Mucosa of descending colon (tissue), 3 donors: ENCODE results near the gene USP16. TPM values are rescaled to one million over a fixed set of nuclear protein-coding genes. Genes with fewer than 3 reads are reported as not detected.
"Not testable (repeated sequence)": the region's sequence is repeated elsewhere in the genome, so short reads cannot be mapped to it uniquely, and the experiment has no call there.

ENCODE experiments used
- ATAC-seq: fragments of 200-7000 bp; cut with Tn5 transposase; one replicate; pipeline ENCODE4 v1.9.1; 2020; ENCODE audit warnings: mild to moderate bottlenecking, moderate library complexity
- DNase-seq, 3 donors: peaks; one replicate each; pipeline ENCODE4 v3.0.0-alpha.2; 2020
- H3K36me3 ChIP-seq: fragments of 200-600 bp; one replicate; pipeline ENCODE4 v1.8.0; 2021; ENCODE audit warnings: low read depth, mild to moderate bottlenecking
- H3K4me1 ChIP-seq: fragments of 200-600 bp; one replicate; pipeline ENCODE4 v1.8.0; 2021; ENCODE audit warnings: low read depth, mild to moderate bottlenecking
- H3K4me3 ChIP-seq: fragments of 200-600 bp; one replicate; pipeline ENCODE4 v1.8.0; 2021; ENCODE audit warnings: mild to moderate bottlenecking
- H3K9me3 ChIP-seq: fragments of 200-600 bp; one replicate; pipeline ENCODE4 v1.8.0; 2021; ENCODE audit warnings: mild to moderate bottlenecking
- intact Hi-C, 2 donors: fragments of 100-400 bp; cut with DNase I in 1 of 2; cut with micrococcal nuclease in 1 of 2; formaldehyde crosslinking; loops; one replicate each; pipeline versions ENCODE4 v1.11.0 to v1.11.1; 2022; cut with DNase I, micrococcal nuclease
- long read RNA-seq, 2 donors: library from polyadenylated mRNA; unstranded; transcript quantifications; one replicate each; pipeline ENCODE4 v2.0.0, GENCODE V29; 2019 to 2021
- total RNA-seq, 3 donors: library from RNA; stranded (reverse); fragmentation: NEBNext Ultra II Directional in 2 of 3; extraction: Animal tissue kit (Norgen Biotek cat#: 25700) in 2 of 3; gene quantifications; one replicate each; pipeline versions ENCODE4 v1.2.1 to v1.2.4, GENCODE V29; 2021 to 2023
- TF ChIP-seq, protein P1 (sequence below): fragments of 200-600 bp; IDR thresholded peaks from one replicate; pipeline ENCODE4 v1.8.0; 2022; ENCODE audit warnings: antibody characterized with exemption, mild to moderate bottlenecking
- donor health status: DM: no; HTN: no; CAD: no; lungs with moderate emphysema.
- donor health status: DM: no; HTN: no; CAD: no.
- donor health status: DM: no; HTN: yes; CAD: no.

USP16 gene
- 10 to 100 TPM; 35.2 to 41.5 (median 37.6) TPM for total RNA-seq
- long read RNA-seq, donor 1, transcript USP16-204 (18 exons, 2,963 nt): major isoform, 13 of 34 reads
- long read RNA-seq, donor 1, transcript USP16-203 (18 exons, 2,960 nt): minor isoform, 11 of 34 reads
- long read RNA-seq, donor 1, partial matches to known transcripts: 6 of 34 reads
- long read RNA-seq, donor 1, other reads (novel, unspliced or antisense): 3 of 34 reads
- long read RNA-seq, donor 2, partial matches to known transcripts: 19 of 20 reads
- long read RNA-seq, donor 2, other reads (novel, unspliced or antisense): 1 of 20 reads

DNA sequence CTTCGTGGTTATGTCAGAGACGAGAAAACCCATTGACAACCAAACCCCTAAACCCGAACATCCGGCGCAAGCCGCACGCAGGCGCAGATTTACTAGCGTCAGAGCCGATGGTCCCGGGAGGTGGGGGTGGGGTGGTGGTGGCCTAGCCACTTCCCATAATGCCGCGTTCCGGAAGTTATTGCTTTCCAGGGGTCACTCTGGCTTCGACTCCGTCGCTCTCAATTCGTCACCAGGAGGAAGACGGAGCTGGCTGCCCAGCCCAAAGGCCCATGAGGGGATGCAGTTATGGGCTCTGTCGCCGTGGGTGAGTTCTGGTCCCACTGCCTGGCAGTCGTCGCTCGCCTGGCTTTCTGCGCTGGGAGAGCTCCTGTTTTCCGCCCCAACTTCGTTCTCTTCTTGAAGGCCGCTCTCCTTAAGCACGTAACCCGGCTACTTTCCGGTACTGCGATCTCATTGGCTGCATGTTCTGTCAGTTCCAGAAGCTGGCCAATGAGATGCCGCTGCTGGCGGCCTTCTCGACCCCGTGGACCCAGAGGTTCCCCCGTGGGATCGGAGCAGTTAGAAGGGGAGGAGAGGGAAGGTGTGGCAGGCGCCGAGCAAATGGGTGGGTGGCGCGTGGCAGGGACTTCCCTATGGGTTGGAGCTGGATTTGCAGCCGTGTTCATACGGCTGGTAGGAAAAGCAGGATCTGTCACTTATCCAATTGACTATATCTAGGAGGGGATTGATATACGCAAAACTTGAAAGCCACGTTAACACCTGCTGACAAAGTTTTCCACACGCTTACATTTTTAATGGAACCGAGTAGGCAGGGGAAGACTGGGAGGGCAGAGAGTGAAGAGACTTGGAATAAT lies at the start of gene USP16:
TSS of gene USP16 (plus strand) at position 195 of the 854 bp plus-strand sequence. CDS start 3,246 bp downstream, outside the sequence.
- no peaks in the 10 kb centered on the region for H3K9me3 ChIP-seq
- ATAC-seq (peak; percentile 97), DNase-seq (peak; percentile 95 to 97 (median 95))
- intact Hi-C loops: no loop called here
- peak within 1 kb of the TSS; percentile 65 for H3K4me3 ChIP-seq
- no peaks in the 10 kb centered on the region for H3K36me3 ChIP-seq
- TF ChIP-seq, protein P1, sequence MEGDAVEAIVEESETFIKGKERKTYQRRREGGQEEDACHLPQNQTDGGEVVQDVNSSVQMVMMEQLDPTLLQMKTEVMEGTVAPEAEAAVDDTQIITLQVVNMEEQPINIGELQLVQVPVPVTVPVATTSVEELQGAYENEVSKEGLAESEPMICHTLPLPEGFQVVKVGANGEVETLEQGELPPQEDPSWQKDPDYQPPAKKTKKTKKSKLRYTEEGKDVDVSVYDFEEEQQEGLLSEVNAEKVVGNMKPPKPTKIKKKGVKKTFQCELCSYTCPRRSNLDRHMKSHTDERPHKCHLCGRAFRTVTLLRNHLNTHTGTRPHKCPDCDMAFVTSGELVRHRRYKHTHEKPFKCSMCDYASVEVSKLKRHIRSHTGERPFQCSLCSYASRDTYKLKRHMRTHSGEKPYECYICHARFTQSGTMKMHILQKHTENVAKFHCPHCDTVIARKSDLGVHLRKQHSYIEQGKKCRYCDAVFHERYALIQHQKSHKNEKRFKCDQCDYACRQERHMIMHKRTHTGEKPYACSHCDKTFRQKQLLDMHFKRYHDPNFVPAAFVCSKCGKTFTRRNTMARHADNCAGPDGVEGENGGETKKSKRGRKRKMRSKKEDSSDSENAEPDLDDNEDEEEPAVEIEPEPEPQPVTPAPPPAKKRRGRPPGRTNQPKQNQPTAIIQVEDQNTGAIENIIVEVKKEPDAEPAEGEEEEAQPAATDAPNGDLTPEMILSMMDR: peak; percentile 31
- peaks cover 16% of the 10 kb centered on the region for H3K4me1 ChIP-seq

DNA sequence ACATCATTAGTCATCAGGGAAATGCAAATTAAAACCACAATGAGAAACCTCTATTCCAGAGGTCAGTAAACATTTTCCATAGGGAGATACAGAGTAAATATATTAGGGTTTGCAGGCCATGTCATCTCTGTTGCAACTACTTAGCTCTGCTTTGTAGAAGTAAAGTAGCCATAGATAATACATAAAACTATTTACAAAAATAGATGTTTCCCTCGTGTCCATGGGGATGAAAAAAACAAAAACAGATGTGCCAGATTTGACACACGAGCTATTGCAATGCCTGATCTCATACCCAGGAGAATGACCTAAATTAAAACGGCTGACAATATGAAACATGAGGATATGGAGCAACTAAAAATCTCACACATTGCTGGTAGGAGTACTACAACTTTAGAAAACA lies 49.1 kb upstream of the USP16 start:
- DNase-seq (no peak), ATAC-seq (no peak)
- TF ChIP-seq, protein P1: no peak
- no peaks in the 10 kb centered on the region for H3K36me3 ChIP-seq
- no peaks in the 10 kb centered on the region for H3K4me1 ChIP-seq
- H3K4me3 ChIP-seq: no peak overlapping the region
- intact Hi-C loops: no loop called here
- H3K9me3 ChIP-seq: no peaks in the 10 kb centered on the region

DNA sequence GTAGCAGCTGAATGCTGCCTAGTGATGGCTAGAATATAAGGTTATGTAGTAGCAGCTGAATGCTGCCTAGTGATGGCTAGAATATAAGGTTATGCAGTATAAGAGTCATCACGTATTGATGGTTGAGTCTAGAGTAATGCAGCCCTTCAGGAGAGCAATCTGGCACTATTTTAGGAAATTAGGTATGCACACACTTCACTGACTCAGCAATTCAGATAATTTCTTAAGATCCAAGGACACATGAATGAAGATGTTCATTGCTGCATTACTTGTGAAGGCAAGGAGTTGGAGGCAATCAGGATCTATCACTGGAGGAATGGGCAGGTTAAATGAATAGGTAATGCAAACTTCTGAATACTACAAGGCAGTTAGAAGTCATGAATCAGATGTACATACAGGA lies 45.4 kb upstream of the USP16 start:
- peaks cover 8% of the 10 kb centered on the region for H3K36me3 ChIP-seq
- intact Hi-C loops: no loop called here
- TF ChIP-seq, protein P1: no peak
- ATAC-seq: no peak
- no peaks in the 10 kb centered on the region for H3K4me1 ChIP-seq
- H3K9me3 ChIP-seq: no peaks in the 10 kb centered on the region
- no peak overlapping the region for H3K4me3 ChIP-seq
- no peak for DNase-seq

DNA sequence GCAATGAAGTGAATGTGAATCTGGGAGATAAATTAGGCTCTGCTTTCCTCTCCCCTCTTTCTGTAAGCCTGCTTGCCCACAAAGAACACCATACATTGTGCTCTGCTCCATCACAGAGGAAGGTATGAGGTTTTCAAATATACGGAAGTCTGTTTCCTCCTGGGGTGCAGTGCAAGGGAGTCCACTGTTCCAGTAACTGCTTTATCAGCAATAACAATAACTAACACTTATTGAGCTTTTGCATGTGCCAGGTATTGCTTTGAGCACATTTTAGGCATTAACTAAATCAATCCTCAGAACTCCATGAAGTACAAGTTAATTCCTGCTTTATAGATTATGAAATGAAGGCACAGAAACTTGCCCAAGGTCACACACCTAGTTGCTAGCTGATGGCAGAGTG lies 41.8 kb upstream of the USP16 start:
- Histone ChIP-seq H3K9me3 (no peaks in the 10 kb centered on the region), H3K4me3 (no peak overlapping the region), H3K4me1 (no peaks in the 10 kb centered on the region), H3K36me3 (peaks cover 8% of the 10 kb centered on the region)
- TF ChIP-seq, protein P1: no peak
- DNase-seq (no peak), ATAC-seq (no peak)
- intact Hi-C loops: no loop called here

DNA sequence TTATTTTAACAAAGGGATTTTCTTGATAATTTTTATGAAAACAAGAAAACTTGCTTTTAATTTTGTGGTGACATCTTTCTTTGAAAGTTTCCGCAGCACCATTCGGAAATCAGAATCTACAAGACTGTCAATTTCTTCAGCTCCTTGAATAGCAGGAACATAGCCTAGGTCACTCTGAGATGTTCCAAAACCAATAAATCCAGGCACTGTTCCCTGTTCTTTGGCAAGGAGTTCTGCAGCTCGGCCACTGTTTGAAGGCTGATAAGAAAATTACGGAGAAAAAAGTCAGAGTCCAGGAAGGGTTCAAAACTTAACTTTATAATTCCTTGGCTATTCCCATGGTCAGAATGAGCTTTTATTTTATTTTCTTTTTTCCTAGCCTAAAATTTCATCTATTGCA lies 37.8 kb upstream of the USP16 start:
- ATAC-seq (no peak), DNase-seq (no peak)
- Histone ChIP-seq H3K9me3 (no peaks in the 10 kb centered on the region), H3K4me3 (no peak overlapping the region), H3K4me1 (peaks cover 8% of the 10 kb centered on the region), H3K36me3 (peaks cover 7% of the 10 kb centered on the region)
- TF ChIP-seq, protein P1: no peak
- intact Hi-C loops: no loop called here

DNA sequence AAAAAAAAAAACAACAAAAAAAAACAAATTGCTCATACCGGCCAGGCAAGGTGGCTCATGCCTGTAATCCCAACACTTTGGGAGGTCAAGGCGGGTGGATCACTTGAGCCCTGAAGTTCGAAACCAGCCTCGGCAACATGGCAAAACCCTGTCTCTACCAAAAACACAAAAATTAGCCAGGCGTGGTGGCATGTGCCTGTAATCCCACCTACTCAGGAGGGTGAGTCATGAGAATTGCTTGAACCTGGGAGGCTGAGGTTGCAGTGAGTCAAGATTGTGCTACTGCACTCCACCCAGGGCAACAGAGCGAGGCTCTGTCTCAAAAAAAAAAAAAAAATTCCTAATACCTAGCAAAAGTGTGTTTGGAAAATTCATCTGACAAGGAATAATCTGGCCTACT lies 36.3 kb upstream of the USP16 start:
- ATAC-seq, H3K36me3 ChIP-seq, intact Hi-C loops, H3K9me3 ChIP-seq, DNase-seq, H3K4me3 ChIP-seq: not testable (repeated sequence)
- peaks cover 15% of the 10 kb centered on the region for H3K4me1 ChIP-seq
